Measurements from ENCODE around the gene TPP2.

Gene TPP2

GRCh38 chr13:102596147-102597028, at the start of gene TPP2:
Gene TPP2, plus strand, starts transcription at chr13:102596986. Its CDS starts 53 bp downstream, at chr13:102597039.
- DNase-seq (ENCODE audit: low read depth in 2 of 2, low spot score in 1 of 2): peak; percentile 95 to 98

DNA sequence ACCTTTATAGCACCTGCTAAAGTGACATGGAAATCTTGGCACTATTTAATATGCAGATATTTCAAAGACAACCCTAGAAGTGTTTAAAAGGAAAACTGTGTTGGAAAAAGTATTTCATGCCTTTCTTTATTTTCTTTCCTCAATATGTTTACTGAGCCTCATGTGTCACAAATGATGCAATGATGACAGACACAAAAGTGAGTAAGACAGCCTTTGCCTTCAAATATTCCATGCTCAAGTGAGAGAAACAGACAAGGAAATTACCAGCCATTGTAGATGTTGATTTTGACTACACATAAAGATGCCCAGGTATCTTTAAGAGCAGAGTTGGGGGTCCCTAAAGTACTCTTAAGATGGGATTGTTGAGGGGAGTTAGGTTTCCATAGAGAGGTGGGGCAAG, 48.0 kb upstream of the TPP2 start:
- DNase-seq (ENCODE audit: low read depth in 2 of 2, low spot score in 1 of 2): no peak

DNA sequence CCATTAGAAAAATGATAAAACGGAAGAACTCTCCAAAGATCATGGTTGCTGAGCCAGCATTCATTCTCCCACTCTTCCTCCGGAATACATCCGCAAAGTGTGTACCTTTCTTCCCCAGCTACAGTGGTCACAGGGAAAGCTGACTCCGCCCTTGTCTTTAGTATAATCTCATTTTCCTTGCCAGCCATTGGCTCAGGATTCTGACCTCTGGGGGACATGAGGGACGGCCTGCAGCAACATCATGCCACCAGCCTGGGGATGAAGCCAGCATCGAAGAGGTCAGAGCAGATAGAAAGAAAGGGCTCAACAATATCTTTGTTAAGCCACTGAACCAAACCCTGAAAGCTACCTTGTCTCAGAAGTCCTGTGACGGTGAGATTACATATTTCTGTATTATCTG, 46.3 kb upstream of the TPP2 start:
- no peak for DNase-seq (ENCODE audit: low read depth in 2 of 2, low spot score in 1 of 2)

DNA sequence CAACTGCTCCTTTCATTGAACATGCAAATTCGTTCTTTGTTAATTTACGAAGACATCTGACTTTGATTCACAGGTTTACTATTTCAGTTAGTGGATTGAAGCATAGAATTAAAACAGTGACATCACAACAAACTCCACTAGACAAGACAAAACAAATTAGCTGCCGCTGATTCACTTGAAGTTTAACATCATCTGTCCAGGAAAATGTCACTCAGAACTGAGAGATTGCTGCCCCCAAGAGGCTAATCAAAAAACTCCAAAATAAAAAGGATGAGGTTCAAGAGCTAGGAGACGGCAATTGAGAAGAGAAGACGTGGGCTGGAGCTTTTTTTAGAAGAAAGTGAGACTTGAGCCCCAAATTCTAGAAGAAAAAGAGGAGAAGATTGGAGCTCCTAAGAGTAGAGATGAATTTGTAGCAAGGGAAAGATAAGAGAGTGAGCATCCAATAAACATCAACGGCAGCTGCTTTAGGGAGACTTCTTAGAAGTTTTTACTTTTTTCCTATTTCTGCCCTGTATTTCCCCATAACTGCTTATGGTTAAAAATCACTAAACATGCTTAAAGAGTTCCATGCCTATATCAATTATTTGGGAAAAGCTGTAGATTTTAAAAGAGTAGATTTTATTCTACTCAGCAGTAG, 40.8 kb upstream of the TPP2 start:
- no peak for DNase-seq (ENCODE audit: low read depth in 2 of 2, low spot score in 1 of 2)

DNA sequence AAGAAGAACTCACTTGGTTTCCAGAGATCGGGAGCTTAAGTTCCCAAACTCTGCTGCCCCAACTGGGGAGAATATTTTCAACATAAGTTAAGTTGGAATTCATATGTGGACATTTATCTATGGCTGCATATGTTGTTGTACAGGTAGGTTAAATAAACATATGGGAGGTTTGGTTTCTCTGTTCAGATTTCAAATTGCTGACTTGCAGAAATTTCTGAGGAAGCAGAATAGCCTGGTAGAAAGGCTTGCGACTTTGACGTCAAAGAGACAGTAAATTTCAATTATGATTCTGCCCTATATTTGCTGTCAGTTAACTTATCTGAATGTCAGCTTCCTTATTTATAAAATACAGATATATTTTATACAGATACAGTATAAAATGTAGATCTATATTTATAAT, 40.0 kb upstream of the TPP2 start:
- DNase-seq (ENCODE audit: low read depth in 2 of 2, low spot score in 1 of 2): no peak

- DNase-seq (ENCODE audit: low read depth in 2 of 2, low spot score in 1 of 2): no peak
These were observed 38.8 kb upstream of the TPP2 start for GRCh38 chr13:102558029-102558428.

- no peak for DNase-seq (ENCODE audit: low read depth in 2 of 2, low spot score in 1 of 2)
These were observed 34.9 kb upstream of the TPP2 start for GRCh38 chr13:102561933-102562332.

GRCh38 chr13:102563267-102563666, 33.5 kb upstream of the TPP2 start:
- no peak for DNase-seq (ENCODE audit: low read depth in 2 of 2, low spot score in 1 of 2)

DNA sequence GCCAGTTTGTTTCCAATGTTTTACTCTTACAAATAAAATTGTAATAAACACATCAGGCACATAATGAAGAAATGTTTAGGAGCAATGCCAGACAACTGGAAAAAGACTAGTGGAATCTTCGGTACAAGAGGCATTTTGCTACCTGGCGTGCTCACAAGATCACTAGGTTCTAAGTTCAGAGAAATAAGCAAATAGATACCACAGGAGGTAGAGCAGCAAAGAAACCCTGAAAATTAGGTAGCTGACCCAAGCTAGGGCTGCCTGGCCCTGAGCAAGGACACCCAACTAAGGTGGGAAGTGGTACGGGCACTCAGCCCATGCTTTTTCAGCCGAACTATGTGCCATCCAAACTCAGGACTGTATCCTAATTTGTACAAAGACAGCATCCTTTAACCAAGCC, 32.2 kb upstream of the TPP2 start:
- DNase-seq (ENCODE audit: low read depth in 2 of 2, low spot score in 1 of 2): no peak

GRCh38 chr13:102566513-102566912, 30.3 kb upstream of the TPP2 start:
- DNase-seq (ENCODE audit: low read depth in 2 of 2, low spot score in 1 of 2): no peak

GRCh38 chr13:102567857-102568256, 28.9 kb upstream of the TPP2 start:
- no peak for DNase-seq (ENCODE audit: low read depth in 2 of 2, low spot score in 1 of 2)

DNA sequence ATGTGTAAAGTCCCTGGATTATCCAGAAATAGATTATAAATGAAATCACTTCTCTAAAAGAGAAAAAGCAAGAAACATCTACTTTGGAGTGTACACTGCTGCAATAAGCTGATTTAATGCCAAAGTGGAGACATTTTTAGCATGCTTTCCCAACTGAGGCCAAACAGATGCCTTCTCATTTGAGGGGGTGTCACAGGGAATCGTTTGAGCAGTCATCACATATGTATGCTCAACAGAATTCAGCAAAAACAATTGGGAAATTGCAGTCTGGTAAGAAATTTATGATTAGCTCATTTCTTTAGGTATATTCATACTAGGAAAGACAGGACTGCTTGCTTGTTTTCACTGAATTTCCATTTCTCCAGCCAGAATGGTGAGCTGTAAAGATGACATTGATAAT, 27.3 kb upstream of the TPP2 start:
- DNase-seq (ENCODE audit: low read depth in 2 of 2, low spot score in 1 of 2): no peak

- no peak for DNase-seq (ENCODE audit: low read depth in 2 of 2, low spot score in 1 of 2)
These were observed 25.7 kb upstream of the TPP2 start for GRCh38 chr13:102571075-102571474.

DNA sequence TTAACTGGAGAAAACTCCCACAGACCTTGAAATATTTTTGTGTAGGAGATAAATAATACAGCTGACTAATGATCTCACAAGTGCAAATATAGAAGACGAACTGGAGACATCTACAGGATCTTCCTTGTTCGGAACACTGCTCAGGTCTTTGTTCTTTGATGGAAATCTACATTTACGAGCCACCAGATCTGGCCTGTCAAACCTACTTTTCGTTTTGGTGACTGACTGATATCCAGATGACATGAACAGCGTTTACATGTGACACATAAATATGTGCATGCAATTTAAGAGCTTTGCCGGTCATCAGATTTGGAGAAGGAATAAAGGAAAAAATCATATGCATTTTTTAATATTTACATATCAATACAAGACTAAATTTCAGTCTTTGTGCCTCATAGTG, 24.5 kb upstream of the TPP2 start:
- no peak for DNase-seq (ENCODE audit: low read depth in 2 of 2, low spot score in 1 of 2)

DNA sequence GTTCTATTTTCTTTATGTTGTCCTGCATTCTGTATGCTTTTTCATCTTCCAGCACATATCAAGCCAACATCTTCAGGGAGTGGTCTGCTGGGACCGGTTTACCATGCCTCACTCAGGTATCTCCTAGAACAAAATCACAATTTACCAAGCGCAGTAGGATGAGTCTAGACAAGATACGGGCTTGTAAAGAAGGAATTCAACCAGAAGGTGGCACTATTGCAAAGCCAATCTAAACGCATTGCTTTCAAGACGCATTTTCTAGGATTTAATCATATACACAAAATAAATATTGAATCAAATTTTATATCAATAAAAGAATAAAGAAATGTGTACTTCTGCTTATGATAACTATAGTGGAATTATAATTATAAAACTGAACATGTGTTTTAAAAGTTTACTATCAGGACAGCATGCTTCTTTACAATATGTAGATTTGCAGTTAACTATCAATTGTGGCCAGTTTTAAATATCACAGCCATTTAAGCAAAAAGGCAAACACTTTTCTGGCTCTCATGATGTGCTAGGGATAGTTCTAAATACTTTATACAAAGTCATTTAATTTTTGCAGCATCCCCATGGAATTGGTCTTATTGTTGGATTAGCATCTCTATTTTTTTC, 16.1 kb upstream of the TPP2 start:
- DNase-seq (ENCODE audit: low read depth in 2 of 2, low spot score in 1 of 2): no peak

- DNase-seq (ENCODE audit: low read depth in 2 of 2, low spot score in 1 of 2): no peak
These were observed 14.5 kb upstream of the TPP2 start for GRCh38 chr13:102582256-102582655.

DNA sequence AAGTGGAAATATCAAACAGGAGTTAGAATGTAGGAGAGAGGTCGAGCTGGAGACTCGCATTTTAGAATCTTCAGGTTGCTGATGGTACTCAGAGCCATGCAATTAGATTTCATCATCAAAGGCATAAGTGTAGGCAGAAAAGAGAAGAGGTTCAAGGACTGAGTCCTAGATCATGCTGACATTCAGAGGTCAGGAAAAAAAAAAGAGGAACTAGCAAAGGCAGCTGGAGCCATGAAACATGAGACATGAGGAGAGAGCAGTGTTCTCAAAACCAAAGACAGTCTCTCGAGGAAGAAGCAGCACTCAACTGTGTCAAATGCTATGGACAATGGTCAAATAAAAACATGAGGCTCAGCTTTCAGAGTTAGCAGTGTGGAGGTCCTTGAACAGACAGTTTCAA, 12.4 kb upstream of the TPP2 start:
- no peak for DNase-seq (ENCODE audit: low read depth in 2 of 2, low spot score in 1 of 2)

DNA sequence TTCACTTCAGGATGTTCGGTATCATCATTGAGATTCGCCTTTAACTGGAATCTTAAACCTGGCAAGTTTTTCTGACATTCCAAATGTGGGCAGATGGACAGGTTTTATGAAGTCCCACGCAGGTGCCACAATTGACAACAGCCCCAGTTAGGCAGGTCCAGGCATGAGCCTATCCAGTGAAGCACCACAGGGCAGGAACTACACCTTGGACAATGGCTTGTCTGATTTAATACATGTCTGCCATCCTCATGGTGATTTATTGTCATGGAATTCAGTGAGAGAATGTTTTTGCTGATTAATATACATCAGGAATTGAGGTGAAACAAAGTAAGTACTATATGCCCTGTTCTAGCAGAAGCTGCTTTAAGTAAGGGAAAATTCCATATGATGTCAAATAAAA, 10.2 kb upstream of the TPP2 start:
- DNase-seq (ENCODE audit: low read depth in 2 of 2, low spot score in 1 of 2): no peak

DNA sequence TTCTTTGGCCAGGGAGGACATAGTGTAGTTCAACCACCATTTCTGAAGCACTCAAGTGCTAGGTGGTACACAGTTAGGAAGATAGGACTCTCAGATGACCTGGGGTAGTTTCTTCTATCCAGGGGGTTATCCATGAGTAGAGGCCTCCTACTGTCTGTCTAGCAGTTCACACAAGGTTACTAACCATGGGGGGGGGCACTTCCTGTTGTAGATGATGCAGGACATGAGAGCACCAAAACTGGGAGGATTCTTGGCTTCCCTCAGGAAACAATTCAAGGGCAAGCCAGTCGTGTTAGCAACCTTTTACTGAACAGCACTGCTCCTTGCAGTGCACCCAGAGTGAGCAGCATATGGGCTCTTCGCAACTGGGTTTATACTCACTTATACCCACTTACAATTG, 8.9 kb upstream of the TPP2 start:
- no peak for DNase-seq (ENCODE audit: low read depth in 2 of 2, low spot score in 1 of 2)

DNA sequence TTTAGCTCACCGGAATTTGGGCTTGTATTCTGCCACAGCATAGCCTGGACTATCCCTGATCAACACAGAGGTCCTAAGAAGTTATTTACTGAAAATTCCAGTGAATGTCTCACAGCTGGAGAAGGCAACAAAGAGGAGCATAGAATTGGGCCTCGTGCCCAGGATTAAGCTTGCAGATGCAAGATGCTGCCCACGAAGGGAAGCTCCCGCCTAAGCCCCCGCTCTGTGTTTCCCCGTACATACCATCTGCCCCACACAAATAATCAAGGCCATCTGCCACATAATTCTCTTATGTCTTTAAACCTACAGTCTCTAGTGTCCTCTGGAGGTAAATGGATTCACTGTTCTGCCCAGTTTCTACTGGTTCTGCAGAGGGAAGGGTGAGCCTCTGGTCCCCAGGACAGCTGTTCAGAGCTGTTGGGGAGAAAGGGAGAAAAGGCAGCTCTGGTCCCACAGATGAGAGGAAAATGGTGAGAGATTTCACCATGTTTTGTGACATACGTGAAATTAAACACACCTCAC, 7.4 kb upstream of the TPP2 start:
- no peak for DNase-seq (ENCODE audit: low read depth in 2 of 2, low spot score in 1 of 2)

- DNase-seq (ENCODE audit: low read depth in 2 of 2, low spot score in 1 of 2): peak; percentile 49 to 59
These were observed 4.6 kb upstream of the TPP2 start for GRCh38 chr13:102591988-102592781.
